ENCODE results near the gene TP53RK. TPM values are rescaled to one million over a fixed set of nuclear protein-coding genes. Genes with fewer than 3 reads are reported as not detected.
A peak's percentile ranks its signal among the peaks of the same experiment; 100 is the strongest.

The TP53RK gene
- total and polyA plus RNA-seq, 2 of the 13 experiments (the other 11 are each of a cell fraction or from before 2014, with no cell fraction given), result 12.9 to 25.5 TPM

DNA sequence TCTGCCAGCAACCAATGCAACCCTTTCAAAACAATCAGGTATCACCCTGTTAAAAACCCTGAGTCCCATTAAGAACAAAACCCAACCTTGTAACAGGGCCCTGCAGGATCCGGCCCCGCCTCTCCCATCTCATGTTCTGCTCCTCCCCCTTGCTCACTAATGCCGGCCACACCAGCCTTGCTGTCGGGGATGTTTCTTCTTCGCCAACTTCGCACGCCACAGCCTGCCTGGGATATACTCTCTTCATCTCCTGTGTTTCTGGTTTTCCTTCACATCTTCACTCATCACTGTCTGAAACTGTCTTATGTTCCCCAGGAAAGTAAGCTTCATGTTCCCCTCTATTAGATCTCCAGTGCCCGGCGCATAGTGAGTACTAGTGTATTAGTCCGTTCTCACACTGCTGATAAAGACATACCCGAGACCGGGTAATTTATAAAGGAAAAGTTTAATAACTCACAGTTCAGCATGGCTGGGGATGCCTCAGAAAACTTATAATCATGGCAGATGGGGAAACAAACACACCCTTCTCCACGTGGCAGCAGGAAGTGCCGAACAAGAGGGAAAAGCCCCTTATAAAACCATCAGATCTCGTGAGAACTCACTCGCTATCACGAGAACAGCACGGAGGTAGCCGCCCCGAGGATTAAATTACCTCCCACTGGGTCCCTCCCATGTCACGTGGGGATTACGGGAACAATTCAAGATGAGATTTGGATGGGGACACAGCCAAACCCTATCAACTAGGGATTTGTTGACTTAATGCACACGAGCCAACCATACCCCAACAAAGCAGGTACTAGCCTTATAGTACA, 5.1 kb downstream of the TP53RK start (continued):
- TF ChIP-seq, protein P1, sequence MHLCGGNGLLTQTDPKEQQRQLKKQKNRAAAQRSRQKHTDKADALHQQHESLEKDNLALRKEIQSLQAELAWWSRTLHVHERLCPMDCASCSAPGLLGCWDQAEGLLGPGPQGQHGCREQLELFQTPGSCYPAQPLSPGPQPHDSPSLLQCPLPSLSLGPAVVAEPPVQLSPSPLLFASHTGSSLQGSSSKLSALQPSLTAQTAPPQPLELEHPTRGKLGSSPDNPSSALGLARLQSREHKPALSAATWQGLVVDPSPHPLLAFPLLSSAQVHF (CRISPR knock-in tag; IDR thresholded peaks at IDR 0.05), result peak; percentile 45; the same call in 1 of the 2 replicates
- TF ChIP-seq, protein P2, sequence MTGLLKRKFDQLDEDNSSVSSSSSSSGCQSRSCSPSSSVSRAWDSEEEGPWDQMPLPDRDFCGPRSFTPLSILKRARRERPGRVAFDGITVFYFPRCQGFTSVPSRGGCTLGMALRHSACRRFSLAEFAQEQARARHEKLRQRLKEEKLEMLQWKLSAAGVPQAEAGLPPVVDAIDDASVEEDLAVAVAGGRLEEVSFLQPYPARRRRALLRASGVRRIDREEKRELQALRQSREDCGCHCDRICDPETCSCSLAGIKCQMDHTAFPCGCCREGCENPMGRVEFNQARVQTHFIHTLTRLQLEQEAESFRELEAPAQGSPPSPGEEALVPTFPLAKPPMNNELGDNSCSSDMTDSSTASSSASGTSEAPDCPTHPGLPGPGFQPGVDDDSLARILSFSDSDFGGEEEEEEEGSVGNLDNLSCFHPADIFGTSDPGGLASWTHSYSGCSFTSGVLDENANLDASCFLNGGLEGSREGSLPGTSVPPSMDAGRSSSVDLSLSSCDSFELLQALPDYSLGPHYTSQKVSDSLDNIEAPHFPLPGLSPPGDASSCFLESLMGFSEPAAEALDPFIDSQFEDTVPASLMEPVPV (CRISPR knock-in tag; IDR thresholded peaks at IDR 0.05), result no peak
- TF ChIP-seq FOXA1 (IDR thresholded peaks at IDR 0.05) (no peak), FOXA1 (CRISPR knock-in tag; IDR thresholded peaks at IDR 0.05) (no peak), GFI1 (CRISPR knock-in tag; IDR thresholded peaks at IDR 0.05; ENCODE audit: borderline replicate concordance) (no peak), ZNF24 (IDR thresholded peaks at IDR 0.05) (no peak), YEATS4 (CRISPR knock-in tag; IDR thresholded peaks at IDR 0.05; ENCODE audit: borderline replicate concordance) (no peak), ARNT (IDR thresholded peaks at IDR 0.05) (no peak), SCMH1 (CRISPR knock-in tag; IDR thresholded peaks at IDR 0.05; ENCODE audit: borderline replicate concordance) (no peak), ZFP82 (CRISPR knock-in tag; IDR thresholded peaks at IDR 0.05; ENCODE audit: borderline replicate concordance) (no peak)
- TF ChIP-seq, protein P3, sequence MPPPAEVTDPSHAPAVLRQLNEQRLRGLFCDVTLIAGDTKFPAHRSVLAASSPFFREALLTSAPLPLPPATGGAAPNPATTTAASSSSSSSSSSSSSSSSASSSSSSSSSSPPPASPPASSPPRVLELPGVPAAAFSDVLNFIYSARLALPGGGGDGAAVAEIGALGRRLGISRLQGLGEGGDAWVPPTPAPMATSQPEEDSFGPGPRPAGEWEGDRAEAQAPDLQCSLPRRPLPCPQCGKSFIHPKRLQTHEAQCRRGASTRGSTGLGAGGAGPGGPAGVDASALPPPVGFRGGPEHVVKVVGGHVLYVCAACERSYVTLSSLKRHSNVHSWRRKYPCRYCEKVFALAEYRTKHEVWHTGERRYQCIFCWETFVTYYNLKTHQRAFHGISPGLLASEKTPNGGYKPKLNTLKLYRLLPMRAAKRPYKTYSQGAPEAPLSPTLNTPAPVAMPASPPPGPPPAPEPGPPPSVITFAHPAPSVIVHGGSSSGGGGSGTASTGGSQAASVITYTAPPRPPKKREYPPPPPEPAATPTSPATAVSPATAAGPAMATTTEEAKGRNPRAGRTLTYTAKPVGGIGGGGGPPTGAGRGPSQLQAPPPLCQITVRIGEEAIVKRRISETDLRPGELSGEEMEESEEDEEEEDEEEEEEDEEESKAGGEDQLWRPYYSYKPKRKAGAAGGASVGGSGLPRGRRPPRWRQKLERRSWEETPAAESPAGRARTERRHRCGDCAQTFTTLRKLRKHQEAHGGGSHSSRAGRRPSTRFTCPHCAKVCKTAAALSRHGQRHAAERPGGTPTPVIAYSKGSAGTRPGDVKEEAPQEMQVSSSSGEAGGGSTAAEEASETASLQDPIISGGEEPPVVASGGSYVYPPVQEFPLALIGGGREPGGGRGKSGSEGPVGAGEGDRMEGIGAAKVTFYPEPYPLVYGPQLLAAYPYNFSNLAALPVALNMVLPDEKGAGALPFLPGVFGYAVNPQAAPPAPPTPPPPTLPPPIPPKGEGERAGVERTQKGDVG (CRISPR knock-in tag; IDR thresholded peaks at IDR 0.05; ENCODE audit: borderline replicate concordance), result 0 out of 2 replicates have a peak, but pooled peaks have one; percentile 10
- TF ChIP-seq, protein P4, sequence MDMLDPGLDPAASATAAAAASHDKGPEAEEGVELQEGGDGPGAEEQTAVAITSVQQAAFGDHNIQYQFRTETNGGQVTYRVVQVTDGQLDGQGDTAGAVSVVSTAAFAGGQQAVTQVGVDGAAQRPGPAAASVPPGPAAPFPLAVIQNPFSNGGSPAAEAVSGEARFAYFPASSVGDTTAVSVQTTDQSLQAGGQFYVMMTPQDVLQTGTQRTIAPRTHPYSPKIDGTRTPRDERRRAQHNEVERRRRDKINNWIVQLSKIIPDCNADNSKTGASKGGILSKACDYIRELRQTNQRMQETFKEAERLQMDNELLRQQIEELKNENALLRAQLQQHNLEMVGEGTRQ (IDR thresholded peaks at IDR 0.05; ENCODE audit: low read depth, low read length), result no peak
- TF ChIP-seq, protein P4 (CRISPR knock-in tag; IDR thresholded peaks at IDR 0.05; ENCODE audit: borderline replicate concordance), result no peak
- TF ChIP-seq, protein P5, sequence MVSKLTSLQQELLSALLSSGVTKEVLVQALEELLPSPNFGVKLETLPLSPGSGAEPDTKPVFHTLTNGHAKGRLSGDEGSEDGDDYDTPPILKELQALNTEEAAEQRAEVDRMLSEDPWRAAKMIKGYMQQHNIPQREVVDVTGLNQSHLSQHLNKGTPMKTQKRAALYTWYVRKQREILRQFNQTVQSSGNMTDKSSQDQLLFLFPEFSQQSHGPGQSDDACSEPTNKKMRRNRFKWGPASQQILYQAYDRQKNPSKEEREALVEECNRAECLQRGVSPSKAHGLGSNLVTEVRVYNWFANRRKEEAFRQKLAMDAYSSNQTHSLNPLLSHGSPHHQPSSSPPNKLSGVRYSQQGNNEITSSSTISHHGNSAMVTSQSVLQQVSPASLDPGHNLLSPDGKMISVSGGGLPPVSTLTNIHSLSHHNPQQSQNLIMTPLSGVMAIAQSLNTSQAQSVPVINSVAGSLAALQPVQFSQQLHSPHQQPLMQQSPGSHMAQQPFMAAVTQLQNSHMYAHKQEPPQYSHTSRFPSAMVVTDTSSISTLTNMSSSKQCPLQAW (CRISPR knock-in tag; IDR thresholded peaks at IDR 0.05), result 0 out of 2 replicates have a peak, but pooled peaks have one; percentile 34

Measured in HepG2 (cell line).